B cell (primary cell): ENCODE data around the gene MYO19.

Experiments
- EZH2 ChIP-seq: IDR thresholded peaks from 2 replicates; pipeline ENCODE4 v1.6.1; 2012; ENCODE audit warnings: borderline replicate concordance, low read depth, mild to moderate bottlenecking, moderate library complexity, low read length; ENCODE audit not compliant: insufficient read depth, poor library complexity, severe bottlenecking
- TF ChIP-seq, protein P1 (sequence below): fragments of 200-600 bp; IDR thresholded peaks from one replicate; pipeline ENCODE4 v1.8.0; 2022; ENCODE audit warnings: antibody characterized with exemption, mild to moderate bottlenecking

DNA sequence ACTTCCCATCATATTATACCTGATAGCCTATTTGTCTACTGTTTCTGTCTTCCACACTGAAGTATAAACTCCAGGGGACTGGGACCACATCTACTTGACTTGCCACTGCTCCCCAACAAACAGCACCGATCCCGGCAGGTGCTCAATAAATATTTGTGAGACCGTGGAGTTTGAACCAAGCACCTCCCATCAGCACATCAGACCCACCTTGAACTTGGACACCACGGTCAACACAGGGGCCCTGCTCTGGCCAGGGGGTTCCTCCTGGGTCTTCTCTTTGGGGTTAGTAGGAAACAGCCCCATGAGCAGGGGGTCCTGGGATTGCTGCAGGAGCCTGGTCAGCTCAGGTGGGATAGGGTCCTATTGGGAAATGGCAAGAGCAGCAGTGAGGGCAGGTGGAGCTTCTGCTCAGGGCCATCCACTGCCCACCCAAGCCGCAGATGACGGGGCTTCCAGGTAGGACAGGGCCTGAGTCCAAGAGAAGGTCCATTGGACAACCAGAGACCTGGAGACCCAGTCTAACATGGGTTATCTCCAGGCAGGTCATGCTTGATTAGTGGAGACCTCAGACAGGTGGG lies 28.3 kb downstream of the MYO19 start:
- TF ChIP-seq, protein P1, sequence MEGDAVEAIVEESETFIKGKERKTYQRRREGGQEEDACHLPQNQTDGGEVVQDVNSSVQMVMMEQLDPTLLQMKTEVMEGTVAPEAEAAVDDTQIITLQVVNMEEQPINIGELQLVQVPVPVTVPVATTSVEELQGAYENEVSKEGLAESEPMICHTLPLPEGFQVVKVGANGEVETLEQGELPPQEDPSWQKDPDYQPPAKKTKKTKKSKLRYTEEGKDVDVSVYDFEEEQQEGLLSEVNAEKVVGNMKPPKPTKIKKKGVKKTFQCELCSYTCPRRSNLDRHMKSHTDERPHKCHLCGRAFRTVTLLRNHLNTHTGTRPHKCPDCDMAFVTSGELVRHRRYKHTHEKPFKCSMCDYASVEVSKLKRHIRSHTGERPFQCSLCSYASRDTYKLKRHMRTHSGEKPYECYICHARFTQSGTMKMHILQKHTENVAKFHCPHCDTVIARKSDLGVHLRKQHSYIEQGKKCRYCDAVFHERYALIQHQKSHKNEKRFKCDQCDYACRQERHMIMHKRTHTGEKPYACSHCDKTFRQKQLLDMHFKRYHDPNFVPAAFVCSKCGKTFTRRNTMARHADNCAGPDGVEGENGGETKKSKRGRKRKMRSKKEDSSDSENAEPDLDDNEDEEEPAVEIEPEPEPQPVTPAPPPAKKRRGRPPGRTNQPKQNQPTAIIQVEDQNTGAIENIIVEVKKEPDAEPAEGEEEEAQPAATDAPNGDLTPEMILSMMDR, result no peak
- TF ChIP-seq EZH2, result no peak
